HG02610 (cell line): ENCODE measurements around the gene FKBP1B.
"Not testable (repeated sequence)": the region's sequence is repeated elsewhere in the genome, so short reads cannot be mapped to it uniquely, and the experiment has no call there.

Source experiments
- ATAC-seq: cut with Tn5 transposase; IDR thresholded peaks from one replicate; pipeline ENCODE4 v1.9.1; 2021; ENCODE audit warnings: mild to moderate bottlenecking, moderate library complexity; ENCODE audit not compliant: unreplicated experiment

Gene FKBP1B

GRCh38 chr2:24049485-24050021 is at the start of gene FKBP1B:
TSS of gene FKBP1B (plus strand) at chr2:24049741. CDS start at chr2:24049850, 109 bp downstream.
- ATAC-seq, result peak; percentile 20

GRCh38 chr2:24007693-24008092 is 41.8 kb upstream of the FKBP1B start:
- ATAC-seq, result no peak

GRCh38 chr2:24008672-24009366 is 40.7 kb upstream of the FKBP1B start:
- no peak for ATAC-seq

- ATAC-seq, result no peak
These were observed 40.2 kb upstream of the FKBP1B start for GRCh38 chr2:24009367-24009679.

GRCh38 chr2:24009680-24010476 is 39.7 kb upstream of the FKBP1B start, which contains the start of gene MFSD2B:
TSS of gene MFSD2B (plus strand) at chr2:24010085. CDS start at chr2:24010097, 12 bp downstream.
- no peak for ATAC-seq

- no peak for ATAC-seq
These were observed 38.9 kb upstream of the FKBP1B start for GRCh38 chr2:24010477-24011249.

- no peak for ATAC-seq
These were observed 38.1 kb upstream of the FKBP1B start for GRCh38 chr2:24011250-24012104.

GRCh38 chr2:24012521-24013188 is 36.9 kb upstream of the FKBP1B start:
- no peak for ATAC-seq

- not testable (repeated sequence) for ATAC-seq
These were observed 34.6 kb upstream of the FKBP1B start for GRCh38 chr2:24014902-24015301.

- ATAC-seq, result no peak
These were observed 33.8 kb upstream of the FKBP1B start for GRCh38 chr2:24015562-24016375.

GRCh38 chr2:24016376-24016761 is 33.2 kb upstream of the FKBP1B start:
- no peak for ATAC-seq

- no peak for ATAC-seq
These were observed 32.5 kb upstream of the FKBP1B start for GRCh38 chr2:24016853-24017703.

GRCh38 chr2:24017711-24018110 is 31.8 kb upstream of the FKBP1B start:
- no peak for ATAC-seq

- ATAC-seq, result no peak
These were observed 31.3 kb upstream of the FKBP1B start for GRCh38 chr2:24018241-24018640.

- no peak for ATAC-seq
These were observed 29.8 kb upstream of the FKBP1B start for GRCh38 chr2:24019729-24020128.

GRCh38 chr2:24020244-24020643 is 29.3 kb upstream of the FKBP1B start:
- ATAC-seq, result no peak

- no peak for ATAC-seq
These were observed 28.2 kb upstream of the FKBP1B start for GRCh38 chr2:24021122-24021998.
